Measurements from ENCODE around the gene GJB6.
"Not testable (repeated sequence)": the region's sequence is repeated elsewhere in the genome, so short reads cannot be mapped to it uniquely, and the experiment has no call there.

The GJB6 gene

DNA sequence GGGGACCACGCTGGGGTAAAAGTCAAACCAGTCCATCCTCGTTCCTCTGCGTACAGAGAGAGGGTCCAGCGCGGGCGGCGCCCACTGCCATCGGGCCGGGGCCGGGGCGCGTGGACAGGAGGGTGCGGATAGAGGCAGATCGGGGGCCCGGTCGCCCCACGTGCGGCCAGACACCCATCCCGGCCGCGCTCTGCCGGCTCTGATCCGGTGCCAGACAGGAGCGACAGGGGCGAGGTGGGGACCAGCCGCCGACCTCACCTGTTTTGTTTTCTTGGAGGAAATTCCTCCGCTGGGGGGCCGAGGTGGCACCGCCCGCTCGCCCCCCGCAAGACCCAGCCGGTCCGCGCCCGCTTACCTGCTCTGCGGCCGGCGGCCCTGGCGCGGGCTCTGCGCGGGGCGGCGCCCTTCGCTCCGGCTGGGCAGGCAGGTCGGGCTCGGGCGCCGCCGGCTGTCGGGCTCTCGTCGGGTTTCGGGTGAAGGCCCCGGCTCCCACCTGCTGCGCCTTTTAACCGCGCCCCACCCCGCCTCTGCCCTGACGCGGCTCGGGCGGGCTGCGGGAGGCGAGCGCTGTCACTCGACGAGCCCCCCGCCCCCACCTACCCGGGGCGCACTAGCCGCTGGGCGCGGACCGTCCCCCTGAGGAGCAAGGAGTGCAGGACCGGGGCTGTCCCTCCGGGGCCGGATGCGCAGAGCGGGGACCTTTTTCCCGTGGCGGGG lies at the start of gene GJB6:
TSS of gene GJB6 (minus strand) at position 481 of the 717 bp plus-strand sequence. CDS start 8,839 bp downstream, outside the sequence.
- TF ChIP-seq, protein P1, sequence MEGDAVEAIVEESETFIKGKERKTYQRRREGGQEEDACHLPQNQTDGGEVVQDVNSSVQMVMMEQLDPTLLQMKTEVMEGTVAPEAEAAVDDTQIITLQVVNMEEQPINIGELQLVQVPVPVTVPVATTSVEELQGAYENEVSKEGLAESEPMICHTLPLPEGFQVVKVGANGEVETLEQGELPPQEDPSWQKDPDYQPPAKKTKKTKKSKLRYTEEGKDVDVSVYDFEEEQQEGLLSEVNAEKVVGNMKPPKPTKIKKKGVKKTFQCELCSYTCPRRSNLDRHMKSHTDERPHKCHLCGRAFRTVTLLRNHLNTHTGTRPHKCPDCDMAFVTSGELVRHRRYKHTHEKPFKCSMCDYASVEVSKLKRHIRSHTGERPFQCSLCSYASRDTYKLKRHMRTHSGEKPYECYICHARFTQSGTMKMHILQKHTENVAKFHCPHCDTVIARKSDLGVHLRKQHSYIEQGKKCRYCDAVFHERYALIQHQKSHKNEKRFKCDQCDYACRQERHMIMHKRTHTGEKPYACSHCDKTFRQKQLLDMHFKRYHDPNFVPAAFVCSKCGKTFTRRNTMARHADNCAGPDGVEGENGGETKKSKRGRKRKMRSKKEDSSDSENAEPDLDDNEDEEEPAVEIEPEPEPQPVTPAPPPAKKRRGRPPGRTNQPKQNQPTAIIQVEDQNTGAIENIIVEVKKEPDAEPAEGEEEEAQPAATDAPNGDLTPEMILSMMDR (conservative IDR thresholded peaks at IDR 0.05; ENCODE audit: low read depth, low read length), result no peak
- no peak for DNase-seq (ENCODE audit: low read depth)
- H3K4me3 ChIP-seq (ENCODE audit: low read length), result no peak within 1 kb of the TSS

DNA sequence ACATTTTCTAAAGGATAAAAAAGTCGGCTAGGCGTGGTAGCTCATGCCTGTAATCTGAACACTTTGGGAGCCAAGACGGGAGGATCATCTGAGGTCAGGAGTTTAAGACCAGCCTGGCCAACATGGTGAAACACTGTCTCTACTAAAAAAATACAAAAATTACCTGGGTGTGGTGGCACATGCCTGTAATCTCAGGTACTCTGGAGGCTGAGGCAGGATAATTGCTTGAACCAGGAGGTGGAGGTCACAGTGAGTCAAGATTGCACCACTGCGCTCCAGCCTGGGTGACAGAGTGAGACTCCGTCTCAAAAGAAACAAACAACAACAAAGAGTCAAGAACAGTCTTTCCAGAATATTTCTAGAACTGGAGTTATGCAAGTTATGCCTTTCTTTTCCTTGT lies 44.8 kb upstream of the GJB6 start:
- not testable (repeated sequence) for H3K4me3 ChIP-seq (ENCODE audit: low read length); DNase-seq (ENCODE audit: low read depth)

DNA sequence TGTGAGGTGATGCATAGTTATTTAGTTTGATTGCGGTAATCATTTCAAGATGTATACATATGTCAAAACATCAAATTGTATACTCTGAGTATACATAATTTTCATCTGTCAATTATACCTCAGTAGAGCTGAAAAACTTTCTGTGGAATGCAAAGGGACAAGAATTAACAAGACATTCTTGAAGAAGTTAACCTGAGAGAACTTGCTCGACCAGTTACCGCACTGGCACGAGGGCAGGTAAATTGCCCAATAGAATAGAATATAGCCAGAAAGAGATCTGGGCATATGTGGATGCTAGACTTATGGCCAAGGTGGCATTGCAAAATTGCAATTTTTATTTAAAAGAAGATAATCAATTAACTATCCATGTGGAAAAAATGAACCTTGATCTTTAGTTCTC lies 42.3 kb upstream of the GJB6 start:
- TF ChIP-seq, protein P1 (conservative IDR thresholded peaks at IDR 0.05; ENCODE audit: low read depth, low read length), result no peak
- H3K4me3 ChIP-seq (ENCODE audit: low read length), result no peak overlapping the region

DNA sequence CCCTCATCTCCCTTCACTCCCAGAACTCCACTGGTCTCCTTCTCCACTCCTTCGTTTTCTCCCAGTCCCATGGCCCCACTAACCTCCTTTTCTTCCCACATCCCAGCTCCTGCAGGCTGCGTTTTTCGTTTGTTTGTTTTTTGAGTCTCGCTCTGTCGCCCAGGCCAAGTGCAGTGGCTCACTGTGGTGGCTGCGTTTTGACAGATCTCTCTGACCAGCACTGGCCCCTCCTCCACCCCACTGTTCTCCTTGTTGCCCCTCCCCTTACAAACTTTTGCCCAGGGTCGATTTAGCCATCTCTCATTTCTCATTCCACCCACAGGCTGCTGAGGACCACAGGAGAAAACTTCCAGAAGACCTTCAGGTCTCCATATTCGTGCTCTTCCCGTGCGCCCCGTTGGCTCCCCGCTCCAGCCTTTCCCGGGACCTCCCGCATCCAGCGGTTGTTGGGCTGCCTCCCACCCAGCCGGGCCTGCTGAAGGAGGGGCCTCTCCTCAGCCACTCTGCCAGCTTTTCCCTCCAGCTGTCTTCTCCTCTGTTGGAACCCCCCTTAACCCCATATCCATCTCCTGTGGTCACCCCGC lies 40.6 kb upstream of the GJB6 start:
- no peak for DNase-seq (ENCODE audit: low read depth)
- H3K4me3 ChIP-seq (ENCODE audit: low read length), result no peak overlapping the region
- TF ChIP-seq, protein P1 (conservative IDR thresholded peaks at IDR 0.05; ENCODE audit: low read depth, low read length), result no peak

More for the DNA sequence above, 42.3 kb upstream of the GJB6 start:
- no peak for DNase-seq (ENCODE audit: low read depth)

DNA sequence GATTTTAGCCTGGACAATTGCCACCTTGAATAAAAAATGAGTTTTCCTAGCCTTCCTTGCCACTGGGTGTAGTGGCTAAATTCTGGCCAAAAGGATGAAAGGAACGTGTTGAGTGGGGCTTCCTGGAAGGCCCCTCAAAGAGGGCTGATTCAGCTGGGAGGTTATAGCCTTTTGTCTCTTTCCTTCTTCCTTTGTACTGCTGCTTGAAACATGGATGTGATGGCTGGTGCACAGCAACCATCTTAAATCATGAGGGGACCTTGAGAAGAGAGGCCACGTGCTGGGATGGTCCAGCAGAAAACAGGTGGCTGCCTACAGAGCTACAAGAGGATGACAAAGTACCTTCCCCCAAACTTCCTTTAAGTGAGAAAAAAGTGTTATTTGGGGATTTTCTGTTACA lies 40.0 kb upstream of the GJB6 start:
- DNase-seq (ENCODE audit: low read depth), result no peak
- no peak overlapping the region for H3K4me3 ChIP-seq (ENCODE audit: low read length)
- TF ChIP-seq, protein P1 (conservative IDR thresholded peaks at IDR 0.05; ENCODE audit: low read depth, low read length), result no peak

DNA sequence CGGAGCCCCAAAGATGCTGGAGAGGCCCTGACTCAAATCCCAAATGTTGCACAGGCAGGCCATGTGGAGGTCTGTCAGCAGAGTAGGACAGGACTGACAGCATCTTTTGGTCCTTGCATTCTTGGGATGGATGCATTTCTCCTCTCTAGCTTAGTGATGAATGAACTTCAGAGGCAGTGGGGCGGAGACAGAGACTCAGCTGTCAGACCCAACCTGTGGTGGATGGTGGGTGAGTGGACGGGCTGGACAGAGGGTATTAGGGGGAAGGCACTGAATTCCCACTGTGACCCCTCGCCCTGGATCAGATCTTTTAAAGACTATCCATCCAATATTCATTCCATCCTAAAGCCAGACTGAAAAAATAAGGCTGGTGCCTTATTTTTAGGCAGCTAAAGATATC lies 39.3 kb upstream of the GJB6 start:
- no peak for DNase-seq (ENCODE audit: low read depth)
- no peak overlapping the region for H3K4me3 ChIP-seq (ENCODE audit: low read length)
- TF ChIP-seq, protein P1 (conservative IDR thresholded peaks at IDR 0.05; ENCODE audit: low read depth, low read length), result no peak

DNA sequence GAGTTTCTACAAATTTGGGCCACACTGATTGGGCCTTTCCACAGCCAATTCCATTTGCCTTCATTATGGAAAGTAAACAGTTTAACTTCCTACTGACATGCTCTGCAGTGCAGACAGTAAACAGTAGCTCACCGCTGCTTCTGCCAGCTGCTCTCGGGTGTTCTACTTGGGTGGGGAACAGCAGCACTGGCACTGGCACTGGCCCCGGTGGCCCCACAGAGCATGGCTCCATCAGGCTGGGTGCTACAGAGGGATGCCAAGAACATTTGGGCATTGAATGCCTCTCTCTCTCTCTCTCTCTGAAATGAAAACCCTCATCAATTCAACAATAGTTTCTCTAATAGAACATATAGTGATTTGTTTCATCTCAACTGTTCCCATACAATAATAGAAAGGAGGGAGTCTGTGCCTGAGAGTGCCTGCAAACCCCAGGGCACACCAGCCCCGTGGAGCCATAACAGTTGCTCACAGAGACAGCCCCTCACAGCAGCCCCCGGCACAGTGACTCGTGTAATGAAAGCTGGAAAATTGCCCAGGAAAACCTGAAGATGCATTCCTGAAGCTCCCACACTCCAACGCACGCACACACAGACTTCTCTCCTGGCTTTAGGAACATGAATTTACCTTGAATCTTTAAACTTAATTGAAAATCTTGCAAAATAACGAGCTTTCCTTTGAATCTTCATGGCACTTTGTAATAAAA lies 38.2 kb upstream of the GJB6 start:
- DNase-seq (ENCODE audit: low read depth), result no peak
- H3K4me3 ChIP-seq (ENCODE audit: low read length), result no peak overlapping the region
- TF ChIP-seq, protein P1 (conservative IDR thresholded peaks at IDR 0.05; ENCODE audit: low read depth, low read length), result no peak
